CD4-positive, alpha-beta T cell (primary cell): ENCODE measurements around the gene ZNF469. TPM values are rescaled to one million over a fixed set of nuclear protein-coding genes. Genes with fewer than 3 reads are reported as not detected.

Source experiments
- ATAC-seq: fragments of 200-7000 bp; cut with Tn5 transposase; one replicate; pipeline ENCODE4 v1.10.0; 2022; ENCODE audit warnings: mild to moderate bottlenecking; ENCODE audit not compliant: poor library complexity
- CTCF ChIA-PET: fragments of 350-600 bp; sonication (Branson Sonifier 250); formaldehyde crosslinking; loops from one replicate; lab custom pipeline; 2021; ENCODE audit warnings: antibody characterized with exemption, inconsistent platforms; lab: Charles Lee
- POLR2A ChIA-PET: fragments of 350-600 bp; sonication (Branson Sonifier 250); formaldehyde crosslinking; loops from one replicate; lab custom pipeline; 2021; ENCODE audit warnings: antibody characterized with exemption, inconsistent platforms; lab: Charles Lee
- DNase-seq, 14 experiments: peaks; one replicate each; pipeline ENCODE4 v3.0.0-alpha.2; 2013 to 2020; ENCODE audit warnings: mixed read lengths in 2 of 14
- H3K27ac ChIP-seq, 2 donors: one replicate each; pipeline versions ENCODE4 v1.5.1 to v1.7.0; 2013; ENCODE audit warnings: low read length in 2 of 2, low read depth in 1 of 2, mild to moderate bottlenecking in 1 of 2
- H3K27me3 ChIP-seq, 2 experiments: 1 replicate in 1 of 2; 2 replicates in 1 of 2; pipeline versions ENCODE4 v1.6.1 to v1.7.0; 2013; ENCODE audit warnings: low read length in 2 of 2, control low read depth in 1 of 2, mild to moderate bottlenecking in 1 of 2, moderate library complexity in 1 of 2; ENCODE audit not compliant: insufficient read depth in 2 of 2, control insufficient read depth in 1 of 2
- H3K36me3 ChIP-seq: one replicate; pipeline ENCODE4 v1.6.1; 2013; ENCODE audit warnings: low read length, control low read depth; ENCODE audit not compliant: insufficient read depth
- H3K4me1 ChIP-seq: one replicate; pipeline ENCODE4 v1.6.1; 2013; ENCODE audit warnings: low read length, control low read depth; ENCODE audit not compliant: insufficient read depth
- H3K4me3 ChIP-seq: one replicate; pipeline ENCODE4 v1.5.1; 2013; ENCODE audit warnings: mild to moderate bottlenecking, low read length, moderate library complexity
- H3K9me3 ChIP-seq, 2 experiments: 1 replicate in 1 of 2; 2 replicates in 1 of 2; pipeline versions ENCODE4 v1.6.1 to v1.7.0; 2013; ENCODE audit warnings: low read length in 2 of 2, mild to moderate bottlenecking in 2 of 2, control low read depth in 1 of 2, moderate library complexity in 1 of 2; ENCODE audit not compliant: control insufficient read depth in 1 of 2, insufficient read depth in 1 of 2
- H3K27ac Mint-ChIP-seq: one replicate; pipeline ENCODE4 v1.8.0; 2020; ENCODE audit warnings: mixed read lengths
- H3K27me3 Mint-ChIP-seq: one replicate; pipeline ENCODE4 v1.8.0; 2021; ENCODE audit warnings: mixed read lengths
- H3K36me3 Mint-ChIP-seq: one replicate; pipeline ENCODE4 v1.8.0; 2021; ENCODE audit warnings: low read depth, mixed read lengths
- H3K4me1 Mint-ChIP-seq: one replicate; pipeline ENCODE4 v1.8.0; 2021; ENCODE audit warnings: low read depth, mixed read lengths
- H3K4me3 Mint-ChIP-seq: one replicate; pipeline ENCODE4 v1.8.0; 2020; ENCODE audit warnings: mild to moderate bottlenecking, mixed read lengths
- H3K9me3 Mint-ChIP-seq: one replicate; pipeline ENCODE4 v1.8.0; 2020; ENCODE audit warnings: mixed read lengths
- CTCF ChIP-seq: fragments of 200-600 bp; IDR thresholded peaks from one replicate; pipeline ENCODE4 v1.8.0; 2022; ENCODE audit warnings: antibody characterized with exemption, mild to moderate bottlenecking
- intact Hi-C, 2 experiments: fragments of 100-400 bp; cut with DNase I in 1 of 2; cut with micrococcal nuclease in 1 of 2; formaldehyde crosslinking; loops; one replicate each; pipeline versions ENCODE4 v1.15.1 to v1.9.0; 2023 to 2025; cut with DNase I, micrococcal nuclease
- total RNA-seq, 174 experiments: library from RNA in 2 of 174; stranded (reverse) in 2 of 174; gene quantifications; one replicate each; pipeline ENCODE4 v1.2.3 and lab custom pipeline; 2021 to 2026

ZNF469 gene
- total RNA-seq, 2 experiments from 2014 or later = 0.74 to 0.75 TPM

DNA sequence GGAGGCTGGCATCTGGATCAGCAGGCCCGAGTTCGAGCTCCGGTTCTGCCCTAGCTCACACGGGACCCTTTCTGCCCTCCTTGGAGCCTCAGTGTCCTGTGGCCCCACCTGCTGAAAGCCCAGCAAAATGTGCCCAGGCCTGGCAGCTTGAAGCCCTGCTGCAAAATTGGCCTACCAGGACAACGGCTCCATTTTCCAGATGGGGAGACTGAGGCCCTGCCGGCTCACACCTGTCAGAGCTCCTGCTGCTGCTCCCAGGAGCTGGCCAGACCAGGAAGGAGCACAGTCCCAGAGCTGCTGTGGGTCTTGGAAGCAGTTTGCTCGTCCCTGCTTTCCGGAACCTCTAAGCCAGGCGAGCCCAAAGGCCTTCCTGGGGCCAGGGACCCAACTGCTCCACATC, 17.4 kb downstream of the ZNF469 start:
- Histone ChIP-seq H3K4me3 (no peak overlapping the region), H3K27ac (no peak overlapping the region), H3K27me3 (no peaks in the 10 kb centered on the region), H3K9me3 (peaks cover 0 to 17% of the 10 kb centered on the region in 2 experiments), H3K36me3 (no peaks in the 10 kb centered on the region), H3K4me1 (no peaks in the 10 kb centered on the region)
- Mint-ChIP-seq H3K9me3 (no peaks in the 10 kb centered on the region), H3K27me3 (no peaks in the 10 kb centered on the region), H3K4me3 (no peak overlapping the region), H3K4me1 (no peaks in the 10 kb centered on the region), H3K27ac (no peak overlapping the region), H3K36me3 (no peaks in the 10 kb centered on the region)
- no peak for ATAC-seq
- DNase-seq = no peak
- intact Hi-C loops = no loop called here
- ChIA-PET POLR2A (no interaction called here), CTCF (no interaction called here)
- no peak for TF ChIP-seq CTCF

DNA sequence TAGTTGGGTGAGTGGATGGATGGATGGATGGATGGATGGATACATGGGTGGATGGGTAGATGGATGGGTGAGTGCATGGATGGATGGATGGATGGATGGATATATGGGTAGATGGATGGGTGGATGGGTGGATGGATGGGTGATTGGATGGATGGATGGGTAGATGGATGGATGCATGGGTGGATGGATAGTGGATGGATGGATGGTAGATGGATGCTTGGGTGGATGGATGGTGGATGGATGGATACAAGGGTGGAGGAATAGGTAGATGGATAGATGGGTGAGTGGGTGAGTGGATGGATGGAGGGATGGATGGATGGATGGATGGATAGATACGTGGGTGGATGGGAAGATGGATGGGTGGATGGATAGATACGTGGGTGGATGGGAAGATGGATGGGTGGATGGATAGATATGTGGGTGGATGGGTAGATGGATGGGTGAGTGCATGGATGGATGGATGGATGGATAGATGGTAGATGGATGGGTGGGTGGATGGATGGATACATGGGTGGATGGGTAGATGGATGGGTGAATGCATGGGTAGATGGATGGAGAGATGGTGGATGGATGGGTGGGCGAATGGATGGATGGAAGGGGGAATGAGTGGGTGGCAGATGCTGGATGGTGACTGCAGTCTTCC, 19.0 kb downstream of the ZNF469 start:
- no peaks in the 10 kb centered on the region for H3K9me3 Mint-ChIP-seq
- no peak for DNase-seq
- no peaks in the 10 kb centered on the region for H3K4me1 Mint-ChIP-seq
- Histone ChIP-seq H3K4me3 (no peak overlapping the region), H3K36me3 (no peaks in the 10 kb centered on the region), H3K4me1 (no peaks in the 10 kb centered on the region), H3K27ac (no peak overlapping the region), H3K27me3 (no peaks in the 10 kb centered on the region), H3K9me3 (peaks cover 0 to 17% of the 10 kb centered on the region in 2 experiments)
- no peaks in the 10 kb centered on the region for H3K27me3 Mint-ChIP-seq
- intact Hi-C loops = no loop called here
- CTCF ChIA-PET = no interaction called here
- POLR2A ChIA-PET = no interaction called here
- no peaks in the 10 kb centered on the region for H3K36me3 Mint-ChIP-seq
- no peak for TF ChIP-seq CTCF
- H3K4me3 Mint-ChIP-seq = no peak overlapping the region
- H3K27ac Mint-ChIP-seq = no peak overlapping the region
- ATAC-seq = no peak

DNA sequence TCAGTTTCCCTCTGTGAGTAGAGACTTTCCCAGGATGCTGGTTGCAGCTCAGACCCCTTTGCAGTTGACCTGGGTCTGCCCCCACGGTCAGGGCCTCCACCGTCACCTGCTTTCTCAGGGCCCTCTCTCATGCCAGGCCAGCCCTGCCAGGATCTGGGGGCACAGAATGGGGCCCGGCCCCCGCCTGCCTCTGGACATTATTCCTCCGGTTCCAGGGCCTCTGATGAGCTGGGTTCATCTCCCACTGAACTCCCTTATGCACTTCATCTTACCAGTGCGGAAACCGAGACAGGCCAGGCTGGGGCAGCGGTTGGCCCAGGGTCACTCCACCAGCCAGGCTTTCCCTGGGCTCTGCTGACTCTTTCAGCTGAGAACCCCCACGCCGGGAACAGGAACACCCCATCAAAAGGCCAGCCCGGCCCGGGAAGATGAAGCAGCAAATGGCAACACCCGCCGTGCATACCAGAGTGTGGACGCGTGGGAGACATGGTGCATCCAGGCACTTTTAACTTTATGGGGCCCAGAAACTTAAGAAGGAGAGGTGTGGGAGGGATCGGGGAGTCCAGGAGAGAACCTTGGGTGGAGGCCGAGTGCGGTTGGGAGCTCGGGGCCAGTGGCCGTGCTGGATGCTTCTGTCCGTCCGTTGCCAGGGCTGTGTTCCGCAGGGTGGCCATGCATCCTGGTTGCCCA, 19.9 kb downstream of the ZNF469 start:
- no peak overlapping the region for H3K4me3 ChIP-seq
- POLR2A ChIA-PET = no interaction called here
- H3K27ac ChIP-seq = no peak overlapping the region
- Mint-ChIP-seq H3K27me3 (no peaks in the 10 kb centered on the region), H3K36me3 (no peaks in the 10 kb centered on the region), H3K27ac (no peak overlapping the region), H3K9me3 (no peaks in the 10 kb centered on the region), H3K4me3 (no peak overlapping the region), H3K4me1 (no peaks in the 10 kb centered on the region)
- H3K36me3 ChIP-seq = no peaks in the 10 kb centered on the region
- H3K4me1 ChIP-seq = peaks cover 5% of the 10 kb centered on the region
- H3K27me3 ChIP-seq = no peaks in the 10 kb centered on the region
- TF ChIP-seq CTCF = no peak
- H3K9me3 ChIP-seq = peaks cover 0 to 16% of the 10 kb centered on the region in 2 experiments
- ATAC-seq (no peak), DNase-seq (no peak)
- intact Hi-C loops = no loop called here
- CTCF ChIA-PET = no interaction called here
